Activated T-helper 9 cell treated with anti-CD3 and anti-CD28 coated beads, Interleukin-2, amount 50 U/mL, for 16 hours (primary cell): ENCODE results near the gene CCDC106.

Experiments
- DNase-seq: peaks from one replicate; pipeline ENCODE4 v3.0.0-alpha.2; 2020; ENCODE audit warnings: low read depth

CCDC106 gene

DNA sequence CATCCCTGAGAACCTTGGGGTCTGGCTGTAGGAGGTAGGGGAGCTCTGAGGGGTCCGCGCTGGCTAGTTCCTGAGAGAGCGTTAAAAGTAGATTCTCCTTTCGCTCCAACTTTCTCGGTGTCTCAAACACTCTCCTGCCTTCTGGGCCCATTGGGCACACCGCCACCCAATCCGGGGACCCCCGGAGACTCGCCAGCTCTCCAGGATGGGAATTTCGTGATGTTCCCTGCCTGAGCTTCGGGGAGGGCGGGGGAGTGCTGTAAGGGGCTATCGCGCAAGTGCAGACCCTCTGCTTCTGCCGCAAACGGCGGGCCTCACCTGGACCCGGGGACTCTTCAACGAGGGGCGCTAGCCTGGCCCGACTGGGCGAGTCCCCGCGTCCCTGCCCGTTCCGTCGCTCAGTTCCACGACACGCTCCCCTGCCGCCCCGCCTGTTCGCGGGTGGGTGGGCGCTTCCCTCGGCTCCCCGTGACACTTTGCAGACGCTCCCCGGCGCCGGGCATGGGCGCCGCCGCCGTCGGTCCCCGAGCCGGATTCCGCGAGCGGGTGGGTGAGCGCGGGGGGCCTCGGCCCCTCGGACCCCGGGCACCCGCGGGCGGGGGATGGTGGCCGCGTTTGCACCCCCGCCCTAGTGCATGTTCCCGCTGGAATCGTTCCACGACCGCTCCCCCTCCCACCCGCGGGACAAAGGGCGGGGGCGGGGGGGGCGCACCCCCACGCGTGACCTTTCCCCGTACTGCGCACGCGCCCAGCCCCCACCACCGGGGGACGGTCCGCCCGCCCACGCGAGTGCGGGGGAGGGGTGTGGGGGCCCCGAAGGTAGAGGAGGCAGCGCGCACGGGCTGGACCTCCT lies at the start of gene CCDC106:
CCDC106 (plus strand) TSS at position 481 of the 853 bp plus-strand sequence. CDS start 835 bp downstream, outside the sequence.
- no peak for DNase-seq

DNA sequence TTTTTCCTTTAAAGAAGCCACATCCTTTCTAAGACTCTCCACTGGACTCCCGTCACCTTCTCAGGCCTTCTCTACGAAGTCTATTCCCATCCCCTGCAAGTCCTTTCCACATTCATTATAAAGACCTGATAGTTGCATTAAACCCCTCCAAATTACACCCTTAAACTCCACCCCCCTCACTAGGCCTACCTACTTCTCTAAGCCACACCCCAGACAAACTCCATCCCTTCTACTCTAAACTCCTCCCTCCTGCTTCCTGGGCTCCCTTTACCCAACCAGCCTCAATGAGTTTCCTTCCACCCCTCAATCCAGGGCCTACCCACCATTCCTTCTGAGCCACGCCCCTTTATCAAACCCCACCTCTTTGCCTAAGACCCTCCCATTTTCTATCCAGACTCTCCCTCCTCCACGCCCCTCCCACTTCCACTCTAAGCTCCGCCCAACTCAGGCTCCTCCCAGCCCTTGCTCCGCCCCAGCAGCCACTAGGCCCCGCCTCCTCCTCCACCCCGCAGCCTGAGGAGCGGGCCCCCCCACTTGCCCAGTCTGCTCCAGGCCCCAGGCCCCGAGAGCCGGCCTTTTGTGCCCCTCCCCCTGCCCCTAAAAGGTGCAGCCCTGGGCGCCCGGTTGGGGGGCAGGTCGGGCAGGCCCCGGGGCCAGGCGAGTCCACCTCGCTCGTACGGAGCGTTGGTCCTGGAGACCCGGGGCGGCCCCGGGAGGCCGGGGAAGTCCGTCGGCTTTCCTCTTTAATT lies 49.1 kb upstream of the CCDC106 start:
- DNase-seq, result peak; percentile 85

DNA sequence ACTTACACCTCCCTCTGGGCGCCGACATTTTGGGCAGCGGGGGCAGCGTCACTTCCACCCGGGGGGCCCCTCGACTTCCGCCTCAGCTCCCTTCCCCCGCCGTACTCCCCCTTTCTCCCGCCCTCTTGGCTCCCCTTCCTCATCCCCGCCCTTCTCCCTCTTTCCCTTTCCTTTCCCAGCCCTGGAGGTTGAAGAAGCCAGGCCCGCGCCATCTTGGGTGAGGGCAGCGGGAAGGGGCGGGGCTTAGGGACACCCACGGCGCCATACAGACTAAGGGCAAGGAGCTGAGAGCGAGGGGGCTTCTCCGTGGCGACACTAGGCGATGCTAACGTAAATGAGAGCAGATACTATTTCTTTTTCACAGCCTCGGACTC lies 48.6 kb upstream of the CCDC106 start, which contains the start of gene FIZ1:
FIZ1 (minus strand) TSS at position 50 of the 374 bp plus-strand sequence. CDS start 1,652 bp downstream, outside the sequence.
- peak; percentile 94 for DNase-seq

DNA sequence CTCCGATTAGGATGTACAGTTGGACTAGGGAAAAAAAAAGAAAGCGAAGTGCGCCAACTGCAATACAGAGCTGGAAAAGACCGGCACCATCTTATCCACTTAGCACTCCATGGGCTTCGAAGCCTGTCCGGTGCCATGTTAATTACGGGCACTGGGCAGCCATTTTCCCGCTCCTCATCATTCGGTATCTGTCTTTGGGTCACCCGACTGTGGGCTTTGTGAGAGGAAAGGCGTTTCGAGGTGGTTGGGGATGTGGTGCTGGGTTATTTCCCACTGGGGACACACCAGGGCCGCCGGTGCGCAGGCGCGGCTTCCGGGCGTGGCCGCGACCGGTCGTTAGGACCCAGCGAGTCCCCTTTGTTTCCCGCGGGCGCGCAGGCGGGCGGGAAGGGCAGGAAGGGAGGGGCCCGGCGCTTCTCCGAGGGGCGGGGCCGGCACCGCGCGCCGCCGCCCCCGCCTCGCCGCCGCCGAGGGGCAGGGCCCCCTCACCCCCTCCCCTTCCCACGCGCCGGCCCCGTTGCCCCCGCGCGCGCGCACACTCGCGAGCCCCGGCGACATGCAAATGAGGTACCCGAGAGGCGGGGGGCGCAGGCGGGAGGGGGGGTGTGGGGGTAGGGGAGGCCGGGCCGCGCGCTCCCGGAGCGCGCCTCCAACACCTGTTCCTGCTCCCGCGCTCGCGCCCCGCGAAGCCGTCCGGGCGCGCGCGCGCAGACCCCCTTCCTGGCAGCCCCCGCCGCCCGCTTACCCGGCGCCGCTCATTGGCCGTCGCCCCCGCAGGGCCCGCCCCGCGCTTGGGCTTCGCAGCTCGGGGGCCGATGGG lies 48.0 kb upstream of the CCDC106 start, which contains the start of gene ZNF524:
ZNF524 (plus strand) TSS at position 447 of the 820 bp plus-strand sequence. CDS start 1,825 bp downstream, outside the sequence.
- peak; percentile 74 for DNase-seq

DNA sequence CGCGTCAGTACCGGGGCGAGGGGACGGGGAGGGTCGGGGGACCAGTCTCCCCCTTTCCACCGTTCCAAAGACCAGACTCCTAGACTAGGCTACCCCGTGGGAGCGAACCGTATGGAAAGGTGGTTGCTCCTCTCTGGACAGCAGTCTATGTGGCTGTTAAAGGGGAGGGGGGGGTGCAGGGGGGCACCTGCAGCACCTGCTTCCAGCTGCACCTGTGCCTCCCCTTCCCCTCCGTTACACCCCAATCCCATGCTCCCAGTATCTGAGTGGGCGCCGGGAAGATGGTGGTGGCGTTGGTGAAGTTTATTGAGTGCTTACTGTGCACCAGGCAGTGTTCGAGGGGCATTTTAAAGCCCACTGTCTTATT lies 47.4 kb upstream of the CCDC106 start:
- no peak for DNase-seq

DNA sequence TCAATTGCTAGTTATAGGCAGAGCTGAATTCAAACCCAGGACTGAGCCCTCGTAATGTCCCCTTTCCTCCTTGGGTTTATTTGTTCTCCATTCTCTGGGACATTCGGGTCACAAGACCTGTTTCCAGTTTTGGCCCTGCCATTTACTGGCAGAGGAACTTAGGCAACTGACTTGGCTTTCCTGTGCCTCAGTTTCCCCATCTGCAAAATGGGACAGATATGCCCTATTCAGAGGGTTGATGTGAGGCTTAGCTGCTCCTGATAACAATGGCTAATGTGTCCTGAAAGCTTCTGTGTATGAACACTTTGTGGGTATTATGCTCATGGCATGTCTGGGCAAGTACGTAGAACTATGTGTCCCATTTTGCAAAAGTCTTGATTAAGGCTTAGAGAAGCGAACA lies 46.9 kb upstream of the CCDC106 start:
- DNase-seq, result no peak

DNA sequence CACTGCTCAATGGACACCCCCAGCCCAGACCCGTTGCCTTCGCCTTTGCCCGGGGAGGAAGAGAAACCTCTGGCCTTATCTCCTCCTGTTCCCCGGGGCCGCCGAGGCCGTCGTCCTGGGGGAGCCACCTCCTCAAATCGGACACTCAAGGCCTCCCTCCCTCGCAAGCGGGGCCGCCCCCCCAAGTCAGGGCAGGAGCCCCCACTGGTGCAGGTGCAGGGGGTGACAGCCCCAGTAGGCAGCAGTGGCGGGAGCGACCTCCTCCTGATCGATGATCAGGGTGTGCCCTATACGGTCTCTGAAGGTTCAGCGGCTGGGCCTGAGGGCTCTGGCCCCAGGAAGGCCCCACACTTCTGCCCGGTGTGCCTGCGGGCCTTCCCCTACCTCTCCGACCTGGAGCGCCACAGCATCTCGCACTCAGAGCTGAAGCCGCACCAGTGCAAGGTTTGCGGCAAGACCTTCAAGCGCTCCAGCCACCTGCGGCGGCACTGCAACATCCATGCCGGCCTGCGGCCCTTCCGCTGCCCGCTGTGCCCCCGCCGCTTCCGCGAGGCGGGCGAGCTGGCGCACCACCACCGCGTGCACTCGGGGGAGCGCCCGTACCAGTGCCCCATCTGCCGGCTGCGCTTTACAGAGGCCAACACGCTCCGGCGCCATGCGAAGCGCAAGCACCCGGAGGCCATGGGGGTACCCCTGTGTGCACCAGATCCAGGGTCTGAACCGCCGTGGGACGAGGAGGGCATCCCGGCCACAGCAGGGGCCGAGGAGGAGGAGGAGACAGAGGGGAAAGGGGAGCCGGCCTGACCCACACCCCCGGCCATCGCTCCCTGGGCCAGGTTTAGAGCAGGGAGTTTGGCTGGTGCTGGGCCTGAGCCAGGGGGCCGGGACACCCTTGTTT lies 45.7 kb upstream of the CCDC106 start:
- no peak for DNase-seq

DNA sequence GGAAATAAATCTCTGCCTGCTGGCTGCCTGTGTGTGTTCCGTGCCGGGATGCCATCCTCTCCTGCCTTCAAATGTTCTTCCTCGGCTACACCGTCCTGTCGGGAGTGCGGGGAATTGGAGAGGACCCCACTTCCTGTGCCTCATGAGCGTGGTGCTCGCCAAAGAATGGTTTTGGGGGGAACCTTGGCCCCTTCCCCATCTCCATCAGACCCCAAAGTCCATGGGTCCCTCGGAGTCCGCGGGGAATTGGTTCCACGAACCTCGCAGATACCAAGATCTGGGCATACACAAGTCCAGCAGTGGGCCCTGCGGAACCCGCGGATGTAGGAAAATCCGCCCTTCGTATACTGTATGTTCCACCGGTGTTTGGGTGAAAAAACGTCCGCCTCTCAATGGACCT lies 44.9 kb upstream of the CCDC106 start:
- no peak for DNase-seq

DNA sequence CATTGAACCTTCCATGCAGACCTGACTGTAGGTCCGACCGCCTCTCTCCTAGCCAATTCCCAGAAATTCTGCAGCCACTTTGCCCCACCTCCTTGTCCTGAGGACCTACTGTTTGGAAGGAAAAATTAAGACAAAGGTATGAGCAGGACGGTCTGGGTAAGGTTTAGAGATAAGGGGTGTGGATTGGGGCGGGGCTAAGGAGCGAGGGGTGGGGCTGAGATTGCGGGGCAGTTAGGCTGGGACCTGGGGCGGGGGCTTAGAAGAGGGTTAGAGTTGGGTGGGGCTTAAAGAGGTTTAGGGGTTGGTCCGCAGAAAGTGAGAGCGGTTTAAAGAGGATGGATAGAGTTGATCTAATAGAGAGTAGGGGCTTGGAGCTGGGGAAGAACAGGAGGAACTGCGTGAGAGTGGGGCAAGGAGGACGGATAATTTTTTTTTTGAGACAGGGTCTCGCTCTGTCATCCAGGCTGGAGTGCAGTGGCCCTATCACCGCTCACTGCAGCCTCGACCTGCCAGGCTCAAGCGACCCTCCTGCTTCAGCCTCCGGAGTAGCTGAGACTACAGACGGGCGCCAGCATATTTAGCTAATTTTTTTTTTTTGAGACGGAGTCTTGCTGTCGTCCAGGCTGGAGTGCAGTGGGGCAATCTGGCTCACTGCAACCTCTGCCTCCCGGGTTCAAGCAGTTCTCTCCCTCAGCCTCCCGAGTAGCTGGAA lies 44.3 kb upstream of the CCDC106 start:
- DNase-seq, result no peak

DNA sequence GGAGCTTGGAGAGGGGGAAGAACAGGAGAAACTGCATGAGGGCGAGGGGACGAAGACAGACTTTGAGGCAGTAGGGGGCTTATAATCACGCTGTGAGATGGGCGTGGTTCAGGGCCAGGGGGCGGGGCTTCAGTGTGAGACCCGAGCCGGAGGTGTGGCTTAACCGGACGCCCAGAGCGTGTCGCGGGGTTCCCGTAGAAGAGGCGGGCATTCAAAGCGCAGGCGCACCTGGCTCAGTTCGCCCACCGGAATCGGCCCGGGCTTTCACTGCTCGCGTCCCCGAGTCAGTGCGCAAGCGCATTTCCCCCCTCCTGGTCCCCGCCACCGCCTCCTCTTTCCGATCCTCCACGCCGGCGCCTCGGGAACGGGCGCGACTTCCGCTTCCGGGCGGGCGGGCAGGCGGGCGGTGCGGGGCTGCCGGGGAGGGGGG lies 42.8 kb upstream of the CCDC106 start:
- peak; percentile 98 for DNase-seq

DNA sequence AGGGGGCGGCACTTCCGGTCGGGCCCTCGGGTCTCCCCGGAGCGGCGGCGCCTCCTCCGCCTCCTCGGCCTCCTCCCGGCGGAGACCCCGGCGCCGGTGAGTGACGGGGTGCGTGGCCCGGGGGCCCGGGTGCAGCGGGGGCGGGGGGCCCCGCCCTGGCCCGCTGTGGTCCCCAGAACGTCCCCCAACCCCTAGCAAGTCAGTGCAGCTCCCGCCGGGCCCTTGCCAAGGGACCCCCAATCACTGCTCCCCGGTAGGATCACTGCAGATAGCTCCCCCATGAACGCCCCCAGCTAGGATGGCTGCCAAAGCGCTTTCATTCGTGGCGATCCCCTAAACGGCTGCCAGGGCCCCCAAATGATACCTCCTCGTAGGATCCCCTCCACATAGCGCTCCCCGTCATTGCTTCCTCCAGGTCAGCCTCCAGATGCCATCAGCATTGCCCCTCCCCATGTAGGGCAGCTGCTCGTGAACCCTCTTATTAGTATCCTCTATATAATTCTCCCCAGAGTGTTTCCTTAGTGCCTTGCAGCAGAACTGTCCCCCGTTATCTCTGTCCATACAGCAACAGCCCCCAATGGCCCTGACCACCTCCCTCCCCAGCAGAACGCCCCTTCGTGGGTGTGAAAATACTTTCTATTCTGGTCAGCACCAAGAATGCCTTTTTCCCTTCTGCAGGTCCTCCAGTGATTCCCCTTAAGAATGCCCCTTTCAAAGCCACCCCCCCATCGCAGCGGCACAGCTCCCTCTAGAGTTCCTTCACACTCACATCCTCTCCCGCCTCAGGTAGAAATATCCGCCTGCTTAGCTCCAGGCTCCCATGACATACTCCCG lies 42.2 kb upstream of the CCDC106 start, which contains the start of gene ZNF865:
ZNF865 (plus strand) TSS at position 11 of the 834 bp plus-strand sequence. CDS start 7,972 bp downstream, outside the sequence.
- peak; percentile 61 for DNase-seq

DNA sequence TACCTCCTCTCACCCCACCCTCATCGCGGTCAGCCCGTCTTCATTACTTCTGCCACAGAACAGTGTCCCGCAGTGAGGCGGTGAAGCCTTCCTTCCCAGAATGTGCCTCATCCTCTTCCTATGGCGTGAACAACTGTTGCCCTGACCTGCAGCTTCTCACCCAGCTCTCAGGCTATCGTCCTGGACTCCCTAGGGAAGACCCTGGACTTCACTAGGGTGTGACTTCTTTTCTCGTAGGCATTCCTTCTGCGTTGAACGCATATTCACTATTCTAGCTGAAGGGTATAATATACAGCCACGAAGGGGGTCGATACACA lies 41.6 kb upstream of the CCDC106 start:
- no peak for DNase-seq

DNA sequence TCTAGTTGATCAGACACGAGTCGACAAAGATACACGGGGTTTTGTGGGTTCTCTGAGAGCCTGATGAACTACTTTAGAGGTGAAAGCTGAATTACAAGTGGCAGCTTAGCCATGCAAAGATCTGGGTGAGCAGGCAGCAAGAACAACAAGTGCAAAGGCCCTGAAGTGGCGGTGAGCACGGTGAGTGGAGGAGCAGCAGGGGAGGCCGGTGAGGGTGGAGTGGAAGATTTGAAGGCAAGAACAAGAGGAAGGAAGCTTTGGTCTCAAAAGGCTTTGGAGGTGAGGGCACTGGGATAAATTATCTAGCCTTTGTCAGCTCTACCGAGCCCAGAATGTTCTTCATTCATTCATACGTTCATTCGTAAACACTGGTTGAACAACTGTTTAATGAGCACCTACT lies 41.2 kb upstream of the CCDC106 start:
- no peak for DNase-seq

DNA sequence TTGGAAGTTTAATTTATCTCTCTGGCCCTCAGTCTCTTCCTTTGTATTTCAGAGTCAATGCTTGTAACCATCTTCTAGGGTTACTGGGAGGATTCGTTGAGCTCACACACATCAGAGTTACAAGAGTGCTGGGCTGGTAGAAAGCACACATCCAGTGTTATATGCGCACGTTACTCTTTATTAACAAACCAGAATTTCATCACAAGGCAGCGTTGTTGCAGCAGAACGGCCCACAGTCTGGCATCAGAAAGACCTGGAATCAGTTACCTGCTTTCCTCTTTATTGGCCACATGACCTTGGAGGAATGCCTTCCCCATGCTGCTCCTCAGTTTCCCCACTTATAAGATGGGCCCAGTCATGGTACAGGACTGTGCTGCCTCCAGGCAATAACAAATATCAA lies 38.7 kb upstream of the CCDC106 start:
- DNase-seq, result no peak

DNA sequence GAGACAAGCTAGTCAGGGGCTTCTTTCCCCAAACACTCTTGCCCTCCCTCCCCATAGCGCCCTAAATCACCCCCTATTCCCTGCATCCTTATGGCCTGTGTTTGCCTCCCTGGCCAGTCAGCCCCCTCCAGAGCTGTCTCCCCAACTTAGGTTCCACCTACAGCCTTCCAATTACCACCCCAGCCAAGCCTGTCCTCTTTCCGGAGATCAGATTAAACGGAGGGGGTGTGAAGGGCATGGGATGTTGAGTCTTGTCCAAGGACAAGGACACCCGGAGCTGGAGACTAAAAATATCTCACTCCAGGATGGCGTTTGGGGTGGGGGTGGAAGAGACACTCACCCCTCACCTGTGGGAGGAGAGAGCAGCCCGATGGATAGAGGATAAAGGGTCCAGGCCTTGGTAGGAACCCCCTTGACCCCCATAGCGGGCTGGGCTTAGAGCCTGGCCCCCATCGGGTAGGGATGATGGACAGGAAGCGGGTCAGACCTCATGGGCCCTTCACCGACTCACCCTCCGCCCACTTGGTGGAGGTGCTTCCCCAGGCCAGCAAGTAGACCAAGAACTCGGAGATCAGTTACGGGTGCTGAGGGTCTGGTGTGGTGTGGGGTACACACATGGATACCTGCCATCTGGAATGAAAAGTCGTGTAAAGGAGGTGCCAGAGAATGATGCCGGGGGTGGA lies 36.6 kb upstream of the CCDC106 start:
- no peak for DNase-seq

DNA sequence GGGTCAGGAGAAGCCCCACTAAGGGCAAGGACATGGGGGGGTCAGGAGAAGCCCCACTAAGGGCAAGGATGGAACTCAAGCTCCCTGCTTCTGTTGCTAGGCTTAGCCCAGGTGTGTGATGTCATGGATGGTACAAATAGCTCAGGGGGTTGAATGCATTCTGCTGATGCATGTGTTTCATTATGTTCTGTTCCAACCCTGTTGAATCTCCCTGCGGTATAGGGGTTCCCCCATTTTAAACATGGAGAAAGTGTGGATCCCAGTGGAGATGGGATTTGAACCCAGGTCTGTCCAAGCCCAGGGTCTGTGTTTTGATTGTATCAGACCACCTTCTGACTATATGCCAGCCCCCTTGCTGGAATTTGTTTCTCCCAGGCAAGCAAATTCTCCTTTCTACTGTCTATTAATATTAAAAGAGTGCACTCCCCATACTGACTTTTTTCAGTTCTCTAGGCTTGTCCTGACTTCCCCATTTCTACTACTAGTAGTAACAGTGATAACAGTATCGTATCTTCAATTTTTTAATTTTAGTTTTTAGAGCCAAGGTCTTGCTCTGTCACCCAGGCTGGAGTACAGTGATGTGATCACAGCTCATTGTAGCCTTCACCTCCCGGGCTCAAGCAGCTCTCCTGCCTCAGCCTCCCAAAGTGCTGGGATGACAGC lies 35.9 kb upstream of the CCDC106 start:
- DNase-seq, result no peak

DNA sequence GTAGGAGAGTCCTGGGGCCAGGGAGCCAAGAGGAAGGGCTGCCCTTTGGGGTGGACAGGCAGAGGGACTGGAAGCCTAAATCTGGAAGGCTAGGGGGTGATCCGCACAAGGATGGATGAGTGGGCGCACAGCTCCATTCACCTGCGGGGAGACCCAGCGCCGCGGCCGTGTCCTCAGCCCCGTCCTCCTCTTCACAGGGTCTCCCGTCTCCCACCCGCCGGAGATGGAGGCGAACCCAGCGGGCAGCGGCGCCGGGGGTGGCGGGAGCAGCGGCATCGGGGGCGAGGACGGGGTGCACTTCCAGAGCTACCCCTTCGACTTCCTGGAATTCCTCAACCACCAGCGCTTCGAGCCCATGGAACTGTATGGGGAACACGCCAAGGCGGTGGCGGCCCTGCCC lies 34.6 kb upstream of the CCDC106 start:
- DNase-seq, result no peak

DNA sequence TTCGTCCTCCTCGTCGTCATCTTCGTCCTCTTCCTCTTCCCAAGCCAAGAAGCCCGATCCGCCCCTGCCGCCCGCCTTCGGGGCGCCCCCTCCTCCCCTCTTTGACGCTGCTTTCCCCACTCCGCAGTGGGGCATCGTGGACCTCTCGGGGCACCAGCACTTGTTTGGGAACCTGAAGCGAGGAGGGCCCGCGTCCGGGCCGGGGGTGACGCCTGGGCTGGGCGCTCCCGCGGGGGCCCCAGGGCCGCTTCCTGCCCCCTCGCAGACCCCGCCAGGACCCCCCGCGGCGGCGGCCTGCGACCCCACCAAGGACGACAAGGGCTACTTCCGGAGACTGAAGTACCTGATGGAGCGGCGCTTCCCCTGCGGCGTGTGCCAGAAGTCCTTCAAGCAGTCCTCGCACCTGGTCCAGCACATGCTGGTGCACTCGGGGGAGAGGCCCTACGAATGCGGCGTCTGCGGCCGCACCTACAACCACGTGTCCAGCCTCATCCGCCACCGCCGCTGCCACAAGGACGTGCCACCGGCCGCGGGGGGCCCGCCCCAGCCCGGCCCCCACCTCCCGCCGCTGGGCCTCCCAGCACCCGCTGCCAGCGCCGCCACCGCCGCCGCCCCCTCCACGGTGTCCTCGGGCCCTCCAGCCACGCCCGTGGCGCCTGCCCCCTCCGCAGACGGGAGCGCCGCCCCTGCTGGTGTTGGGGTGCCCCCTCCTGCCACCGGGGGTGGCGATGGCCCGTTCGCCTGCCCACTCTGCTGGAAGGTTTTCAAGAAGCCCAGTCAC lies 33.9 kb upstream of the CCDC106 start:
- no peak for DNase-seq
